HG03095 (cell line): ENCODE measurements around the gene TMED4.
"Not testable (repeated sequence)": the region's sequence is repeated elsewhere in the genome, so short reads cannot be mapped to it uniquely, and the experiment has no call there.

Source experiments
- ATAC-seq: cut with Tn5 transposase; IDR thresholded peaks from one replicate; pipeline ENCODE4 v1.9.1; 2021; ENCODE audit warnings: moderate library complexity; ENCODE audit not compliant: unreplicated experiment

Gene TMED4

DNA sequence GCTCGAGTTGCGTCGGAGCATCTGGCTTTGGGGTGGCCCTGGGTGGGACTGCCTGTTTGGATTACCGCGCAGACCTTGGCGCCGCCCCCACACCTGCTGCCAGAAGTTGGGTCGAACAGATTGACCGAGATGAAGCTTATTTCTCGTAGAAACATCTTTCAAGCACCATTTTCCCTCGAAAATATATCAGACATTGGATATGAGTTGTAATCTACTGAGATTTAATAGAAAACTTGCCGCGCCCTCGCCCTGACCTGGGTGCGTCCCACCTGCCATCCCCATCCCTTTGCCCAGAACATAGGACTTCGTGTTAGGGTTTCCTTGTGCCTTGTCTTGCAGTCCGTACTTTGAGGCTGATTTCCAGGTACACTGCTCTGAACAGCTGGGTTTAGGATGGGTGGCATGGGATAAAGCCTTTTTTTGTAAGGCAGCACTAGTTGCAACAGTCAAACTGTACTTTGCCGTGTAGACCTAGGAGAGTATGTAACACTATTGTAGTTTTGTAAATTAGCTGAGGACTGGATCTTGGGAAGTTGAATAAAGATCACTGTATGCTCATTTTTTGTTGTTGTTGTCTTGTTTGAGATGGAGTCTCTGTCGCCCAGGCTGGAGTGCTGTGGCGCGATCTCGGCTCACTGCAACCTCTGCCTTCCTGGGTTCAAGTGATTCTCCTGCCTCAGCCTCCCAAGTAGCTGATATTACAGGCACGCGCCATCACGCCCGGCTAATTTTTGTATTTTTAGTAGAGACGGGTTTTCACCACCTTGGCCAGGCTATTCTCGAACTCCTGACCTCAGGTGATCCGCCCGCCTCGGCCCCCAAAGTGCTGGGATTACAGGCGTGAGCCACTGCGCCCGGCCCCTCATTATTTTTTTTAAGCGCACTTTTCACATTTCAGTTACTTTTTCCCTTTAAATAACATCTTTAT is 25.4 kb upstream of the TMED4 start:
- no peak for ATAC-seq

DNA sequence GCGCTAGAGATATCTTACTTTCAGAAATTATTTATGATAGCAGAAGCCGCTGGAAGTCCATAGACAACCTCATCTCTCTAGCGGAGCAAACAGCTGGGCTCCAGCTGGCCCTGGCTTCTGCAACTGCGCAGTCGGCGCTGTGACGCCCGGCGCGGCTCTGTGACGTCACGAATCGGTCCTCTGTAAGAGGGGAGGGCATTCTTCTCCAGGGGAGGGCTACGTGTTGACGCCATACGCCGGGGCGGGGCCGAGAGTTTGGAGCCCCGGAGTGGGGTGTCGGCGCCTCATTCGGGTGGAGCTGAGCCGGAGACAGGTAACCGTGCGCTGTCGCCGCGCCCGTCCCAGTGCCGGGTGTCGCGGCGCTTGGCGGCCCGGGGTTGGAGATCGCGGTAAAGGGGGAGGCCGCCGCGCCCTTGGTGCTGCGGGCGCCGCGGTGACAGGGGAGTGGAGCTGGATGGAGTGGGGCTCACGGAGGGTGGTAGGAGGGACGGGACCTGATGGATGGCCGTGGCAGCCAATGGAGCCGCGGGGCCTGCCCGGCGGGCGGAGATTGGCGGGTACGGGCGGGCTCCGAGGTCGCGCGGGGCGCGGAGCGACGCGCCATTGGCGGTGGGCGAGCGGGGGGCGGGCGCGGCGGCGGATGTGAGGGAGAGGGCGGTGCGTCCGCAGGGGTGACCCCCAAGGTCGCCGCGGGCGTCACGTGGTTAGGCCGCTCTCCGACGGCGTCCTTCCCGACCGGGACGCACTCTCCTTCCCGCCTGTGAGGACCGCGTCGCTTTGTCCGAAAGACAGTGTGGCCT is 24.5 kb upstream of the TMED4 start, which contains the start of gene OGDH:
OGDH (plus strand) TSS at position 287 of the 800 bp plus-strand sequence. CDS start 17,717 bp downstream, outside the sequence.
- peak; percentile 91 for ATAC-seq

DNA sequence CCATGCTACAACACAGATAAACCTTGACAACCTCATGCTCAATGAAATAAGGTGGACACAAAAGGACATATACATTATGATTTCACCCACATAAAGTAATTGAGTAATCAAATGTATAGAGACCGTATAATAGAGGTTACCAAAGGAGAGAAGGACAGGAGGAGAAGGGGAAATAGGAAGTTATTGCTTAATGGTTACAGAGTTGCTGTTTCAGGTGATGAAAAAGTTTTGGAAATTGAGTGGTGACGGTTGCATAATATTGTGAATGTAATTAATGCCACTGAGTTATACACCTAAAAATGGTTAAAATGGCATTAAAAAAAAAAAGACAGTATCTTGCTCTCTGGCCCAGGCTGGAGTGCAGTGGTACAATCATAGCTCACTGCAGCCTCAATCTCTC is 22.9 kb upstream of the TMED4 start:
- ATAC-seq: no peak

DNA sequence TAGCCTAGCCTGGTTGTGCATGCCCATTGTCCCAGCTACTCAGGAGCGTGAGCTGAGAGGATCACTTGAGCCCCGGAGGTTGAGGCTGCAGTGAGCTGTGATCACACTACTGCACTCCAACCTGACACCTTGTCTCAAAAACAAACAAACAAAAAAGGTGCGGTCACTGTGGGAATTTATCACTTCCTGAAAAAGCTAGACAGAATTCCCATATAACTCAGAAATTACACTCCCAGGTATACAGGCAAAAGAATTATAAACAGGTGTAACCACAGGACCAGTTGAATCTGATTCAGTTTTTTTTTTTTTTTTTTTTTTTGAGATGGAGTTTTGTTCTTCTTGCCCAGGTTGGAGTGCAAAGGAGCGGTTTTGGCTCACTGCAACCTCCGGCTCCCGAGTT is 21.2 kb upstream of the TMED4 start:
- ATAC-seq: no peak

DNA sequence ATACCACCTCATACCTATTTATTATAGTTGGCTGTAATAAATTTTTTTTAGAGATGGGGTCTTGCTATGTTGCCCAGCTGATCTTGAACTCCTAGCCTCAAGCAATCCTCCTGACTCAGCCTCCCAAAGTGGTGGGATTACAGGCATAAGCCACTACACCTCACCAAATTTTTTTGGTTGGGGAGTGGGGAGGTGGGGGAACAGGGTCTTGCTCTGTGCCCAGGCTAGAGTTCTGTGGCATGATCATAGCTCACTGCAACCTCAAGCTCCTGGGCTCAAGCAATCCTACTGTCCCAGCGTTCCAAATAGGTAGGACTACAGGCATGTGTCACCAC is 20.5 kb upstream of the TMED4 start:
- no peak for ATAC-seq

DNA sequence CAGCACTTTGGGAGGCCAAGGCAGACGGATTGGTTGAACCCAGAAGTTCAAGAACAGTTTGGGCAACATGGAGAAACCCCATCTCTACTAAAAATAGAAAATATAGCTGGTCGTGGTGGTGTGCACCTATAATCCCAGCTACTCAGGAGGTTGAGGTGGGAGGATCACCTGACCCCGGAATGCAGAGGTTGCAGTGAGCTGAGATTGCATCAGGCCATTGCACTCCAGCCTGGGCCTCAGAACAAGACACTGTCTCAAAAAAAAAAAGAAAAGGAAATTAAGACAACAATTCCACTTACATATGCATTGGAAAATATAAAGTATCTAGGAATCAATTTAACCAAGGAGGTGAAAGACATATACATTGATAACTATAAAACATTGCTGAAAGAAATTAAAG is 17.2 kb upstream of the TMED4 start:
- ATAC-seq: no peak

DNA sequence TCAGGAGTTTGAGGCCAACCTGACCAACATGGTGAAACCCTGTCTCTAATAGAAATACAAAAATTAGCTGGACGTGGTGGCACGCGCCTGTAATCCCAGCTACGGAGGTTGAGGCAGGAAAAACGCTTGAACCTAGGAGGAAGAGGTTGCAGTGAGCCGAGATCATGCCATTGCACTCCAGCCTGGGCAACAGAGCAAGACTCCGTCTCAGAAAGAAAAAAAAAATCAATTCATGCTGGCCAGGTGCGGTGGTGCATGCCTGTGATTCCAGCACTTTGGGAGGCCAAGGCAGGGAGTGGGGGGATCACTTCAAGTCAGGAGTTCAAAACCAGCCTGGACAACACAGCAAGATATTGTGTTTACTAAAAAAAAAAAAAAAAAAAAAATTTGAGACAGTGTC is 15.2 kb upstream of the TMED4 start:
- not testable (repeated sequence) for ATAC-seq

DNA sequence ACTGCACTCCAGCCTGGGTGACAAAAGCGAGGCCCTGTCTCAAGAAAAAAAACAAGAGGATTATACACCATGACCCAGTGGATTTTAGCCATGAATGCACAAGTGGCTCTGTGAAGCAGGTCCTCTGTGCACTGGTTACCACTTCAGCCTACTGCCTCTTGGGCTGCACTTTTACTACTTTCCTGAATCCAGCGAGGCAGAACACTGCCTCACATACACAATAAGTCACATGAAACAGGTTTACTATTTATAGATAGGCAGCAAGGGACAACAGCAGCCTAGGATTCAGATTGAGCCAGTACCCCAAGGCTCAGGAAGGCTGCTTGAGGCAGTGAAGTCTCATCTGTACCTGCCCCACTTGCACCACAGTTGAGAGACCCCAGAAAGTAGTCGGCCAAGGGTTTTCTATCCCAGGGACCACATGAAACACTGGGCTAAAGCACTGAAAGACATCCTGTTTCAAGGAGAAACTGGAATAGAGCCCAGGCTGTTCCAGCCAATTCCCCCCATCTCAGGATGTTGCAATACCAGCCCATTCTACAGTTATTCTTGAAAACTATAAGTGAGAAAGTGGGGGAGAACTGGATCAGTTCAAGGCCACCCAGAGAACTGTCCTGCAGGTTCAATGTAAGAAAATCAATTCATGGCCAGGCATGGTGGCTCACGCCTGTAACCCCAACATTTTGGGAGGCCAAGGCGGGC is 14.1 kb upstream of the TMED4 start:
- ATAC-seq: no peak

DNA sequence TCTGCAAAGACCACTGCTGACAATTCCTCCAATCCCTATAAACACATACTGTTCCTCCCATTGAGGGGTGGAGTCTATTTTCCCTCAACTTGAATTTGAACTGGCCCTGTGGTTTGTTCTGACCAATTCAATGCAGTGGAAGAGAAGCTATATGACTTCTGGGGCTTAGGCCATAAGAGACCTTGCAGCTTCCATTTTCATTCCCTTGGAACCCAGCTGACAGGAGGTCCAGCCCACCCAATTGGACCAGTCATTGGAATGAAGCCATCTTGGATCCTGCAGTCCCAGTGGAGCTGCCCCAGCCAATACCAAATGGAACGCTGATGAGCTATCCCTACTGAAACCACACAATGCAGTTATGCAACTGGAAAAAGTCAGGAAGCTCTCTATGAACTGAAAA is 8.9 kb upstream of the TMED4 start:
- no peak for ATAC-seq

DNA sequence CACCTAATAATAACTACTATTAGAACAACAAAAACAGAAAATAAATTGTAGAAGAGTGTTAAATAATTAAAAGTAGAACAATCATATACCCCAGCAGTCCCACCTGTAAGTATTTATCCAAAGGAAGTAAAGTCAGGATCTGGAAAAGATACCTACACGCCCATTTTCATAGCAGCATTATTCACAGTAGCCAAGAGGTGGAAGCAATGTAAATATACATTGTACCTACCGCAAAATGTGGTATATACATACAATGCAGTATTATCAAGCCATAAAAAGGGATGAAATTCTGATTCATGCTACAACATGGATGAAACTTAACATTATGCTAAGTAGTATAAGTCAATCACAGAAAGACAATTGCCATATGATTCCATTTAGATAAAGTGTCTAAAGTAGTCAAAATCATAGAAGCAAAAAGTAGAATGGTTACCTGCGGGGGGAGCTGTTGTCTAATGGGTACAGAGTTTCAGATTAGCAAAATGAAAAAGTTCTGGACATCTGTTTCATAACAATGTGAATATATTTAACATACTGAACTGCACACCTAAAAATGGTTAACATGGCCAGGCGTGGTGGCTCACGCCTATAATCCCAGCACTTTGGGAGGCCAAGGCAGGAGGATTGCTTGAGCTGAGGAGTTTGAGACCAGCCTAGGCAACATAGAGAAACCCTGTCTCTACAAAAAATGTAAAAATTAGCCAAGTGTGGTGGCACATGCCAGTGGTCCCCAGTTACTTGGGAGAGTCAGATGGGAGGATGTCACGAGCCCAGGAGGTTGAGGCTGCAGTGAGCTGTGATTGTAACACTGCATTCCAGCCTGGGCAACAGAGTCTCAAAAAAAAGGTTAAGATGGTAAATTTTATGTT is 6.0 kb upstream of the TMED4 start:
- ATAC-seq: no peak

DNA sequence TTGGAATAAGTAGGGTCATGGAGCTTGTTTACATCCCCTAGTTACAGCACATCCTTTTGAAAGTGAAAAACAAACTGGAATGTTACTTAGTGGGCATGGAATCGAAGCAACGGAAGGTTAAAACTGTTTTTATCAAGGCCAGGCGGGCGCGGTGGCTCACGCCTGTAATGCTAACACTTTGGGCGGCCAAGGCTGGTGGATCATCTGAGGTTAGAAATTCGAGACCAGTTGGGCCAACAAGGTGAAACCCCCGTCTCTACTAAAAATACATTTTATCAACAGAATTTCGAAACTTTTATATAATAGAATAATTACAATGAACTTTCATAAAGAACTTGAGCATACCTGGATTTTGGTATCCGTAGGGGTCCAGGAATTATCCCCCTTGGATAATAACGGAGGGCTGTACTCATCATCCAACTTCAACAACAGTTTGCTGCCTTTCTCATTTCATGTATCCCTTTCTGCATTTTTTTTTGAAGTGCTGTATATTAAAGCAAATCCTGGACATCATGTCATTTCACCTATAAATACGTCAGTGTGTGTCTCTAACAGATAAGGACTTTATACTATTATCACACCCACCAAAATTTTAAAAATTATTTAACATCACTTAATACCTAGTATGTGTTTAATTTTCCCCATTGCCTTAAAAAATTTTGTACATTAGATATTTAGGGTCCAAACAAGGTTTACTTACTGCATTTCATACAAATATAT is 1.3 kb upstream of the TMED4 start:
- ATAC-seq: no peak

DNA sequence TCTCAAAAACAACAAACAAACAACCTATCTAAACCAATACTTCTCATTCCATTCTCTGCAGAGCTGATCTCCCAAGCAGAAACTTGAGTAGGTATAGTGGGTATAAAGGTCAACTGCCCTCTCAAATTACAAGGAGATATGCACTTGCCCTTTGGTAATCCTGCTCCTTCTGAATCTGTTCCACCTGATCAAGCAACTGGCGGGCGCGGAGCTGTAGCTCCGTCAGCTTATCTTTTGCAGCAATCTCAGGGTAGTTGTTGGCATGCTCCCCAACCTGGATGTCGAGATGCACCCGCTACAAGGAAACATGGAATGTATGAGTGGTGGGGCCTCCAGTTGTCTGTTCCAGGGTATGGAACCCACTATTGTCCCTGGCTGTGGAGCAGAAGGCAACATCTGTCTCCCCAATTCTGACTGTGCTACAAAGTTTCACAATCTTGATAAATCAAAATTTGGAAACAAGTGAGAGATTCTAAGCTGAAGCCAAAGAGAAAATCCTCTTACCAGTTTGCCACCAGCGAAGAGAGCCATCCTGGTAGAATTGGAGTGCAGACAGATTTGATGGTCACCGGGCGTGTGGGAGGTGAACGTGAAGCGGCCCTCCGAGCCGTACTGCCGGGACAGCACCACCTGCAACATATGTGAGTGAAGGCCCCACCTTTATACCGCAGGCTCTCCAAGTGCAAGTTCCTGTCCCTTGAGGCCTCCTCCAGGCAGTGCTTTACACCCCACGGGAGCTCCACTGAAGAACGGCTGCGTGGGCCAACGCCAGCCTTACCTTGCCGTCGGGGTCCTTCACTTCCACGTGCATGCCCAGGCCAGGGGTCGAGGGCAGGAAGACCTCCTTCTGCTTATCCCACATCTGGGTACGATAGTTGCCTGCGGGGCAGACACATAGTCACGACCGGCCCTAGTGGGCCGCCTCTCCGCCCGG is 819 bp downstream of the TMED4 start:
- peak; percentile 37 for ATAC-seq

DNA sequence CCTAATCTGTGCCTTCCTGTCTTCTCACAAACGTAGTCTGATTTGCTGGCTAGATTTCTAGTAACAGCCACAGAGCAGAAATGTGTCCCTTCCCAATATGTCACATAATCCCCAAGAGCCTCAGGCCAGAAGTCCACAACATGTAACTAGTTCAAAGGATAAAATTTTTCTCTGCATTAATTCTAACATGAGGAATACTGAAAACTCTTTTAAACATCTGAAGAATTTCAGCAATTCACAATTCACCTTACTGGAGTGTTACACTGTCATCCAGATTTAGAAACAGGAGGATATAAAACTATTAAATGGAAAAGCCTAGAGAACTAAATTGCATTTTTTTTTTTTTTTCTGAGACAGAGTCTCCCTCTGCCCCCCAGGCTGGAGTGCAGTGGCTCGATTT is 5.8 kb downstream of the TMED4 start:
- ATAC-seq: no peak

DNA sequence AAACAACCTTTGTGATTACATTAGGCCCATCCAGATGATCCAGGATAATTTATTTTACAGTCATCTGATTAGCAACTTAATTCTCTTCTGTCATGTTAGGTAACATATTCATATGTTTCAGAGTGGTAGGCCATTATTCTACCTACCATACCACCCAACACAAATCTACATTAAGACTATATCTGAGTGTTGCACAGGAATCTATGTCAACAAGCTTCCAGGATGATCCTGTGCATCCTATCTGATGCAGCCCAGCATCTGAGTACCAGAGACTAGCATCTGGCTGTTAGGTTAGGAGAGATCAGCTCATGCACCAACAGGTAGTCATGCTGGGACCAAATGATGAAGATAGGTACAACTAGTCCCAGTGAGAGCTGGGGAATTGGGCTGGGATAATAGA is 7.0 kb downstream of the TMED4 start:
- ATAC-seq: no peak

DNA sequence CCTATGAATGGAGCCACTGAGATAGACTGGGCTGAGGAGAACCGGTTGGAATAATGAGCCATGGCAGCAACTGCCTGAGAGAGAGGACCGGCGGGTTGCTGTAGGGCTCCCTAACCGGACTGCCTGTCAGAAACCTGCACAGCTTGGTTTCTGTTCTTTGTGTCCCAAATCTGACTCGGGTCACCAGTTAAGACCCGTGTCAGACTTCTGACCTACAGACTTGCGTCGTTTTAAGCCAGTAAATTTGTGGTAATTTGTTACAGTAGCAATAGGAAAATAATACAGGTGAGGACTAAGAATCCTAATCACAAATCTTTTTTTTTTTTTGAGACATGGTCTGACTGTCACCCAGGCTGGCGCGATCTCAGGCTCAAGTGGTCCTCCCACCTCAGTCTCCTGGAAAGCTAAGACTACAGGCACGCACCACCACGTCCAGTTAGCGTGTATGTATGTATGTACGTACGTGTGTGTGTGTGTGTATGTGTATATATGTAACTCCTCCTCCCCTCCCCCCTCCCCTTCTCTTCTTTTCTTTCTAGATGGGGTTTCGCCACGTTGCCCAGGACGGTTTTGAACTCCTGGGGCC is 7.7 kb downstream of the TMED4 start:
- ATAC-seq: no peak

DNA sequence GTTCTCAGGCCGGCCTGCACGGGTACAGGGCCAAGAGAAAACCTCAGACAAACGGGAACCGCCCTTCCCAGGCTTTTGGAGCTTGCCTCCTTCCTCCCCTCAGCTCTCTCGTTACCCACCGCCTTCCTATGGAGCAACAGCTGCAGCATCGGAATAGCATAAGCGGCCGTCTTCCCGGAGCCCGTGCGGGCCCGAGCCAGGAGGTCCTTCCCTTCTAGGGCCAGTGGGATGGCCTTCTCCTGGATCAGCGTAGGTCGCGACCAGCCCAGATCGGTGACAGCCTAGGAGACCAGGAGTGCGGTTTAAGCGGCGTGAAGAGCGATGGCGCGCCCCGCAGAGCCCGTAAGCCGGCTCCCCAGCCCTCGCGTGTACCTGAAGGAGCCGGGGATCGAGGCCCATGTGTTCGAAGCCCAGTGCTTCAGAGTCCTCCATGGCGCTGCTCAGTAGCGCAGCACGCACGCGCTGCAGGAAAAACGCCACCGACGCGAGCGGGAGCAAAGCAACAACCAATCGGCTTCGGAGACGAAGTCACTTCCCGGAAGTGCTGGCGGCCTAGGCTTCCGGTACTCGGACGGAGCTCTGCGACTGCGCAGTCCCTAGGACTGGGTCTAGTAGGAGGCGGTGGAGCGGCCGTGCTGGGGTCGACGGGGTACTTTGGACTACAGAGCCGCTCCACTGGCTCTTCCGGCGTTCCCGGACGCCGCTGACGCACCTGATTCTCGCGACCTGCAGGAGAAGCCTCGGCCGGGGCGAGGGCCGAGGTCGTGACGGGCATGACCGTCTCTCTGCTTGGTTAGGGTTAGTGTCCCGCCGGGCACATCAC is 8.4 kb downstream of the TMED4 start, which contains the start of gene DDX56:
DDX56 (minus strand) TSS at position 445 of the 823 bp plus-strand sequence; CDS start at position 432, 13 bp downstream.
- ATAC-seq: peak; percentile 92

DNA sequence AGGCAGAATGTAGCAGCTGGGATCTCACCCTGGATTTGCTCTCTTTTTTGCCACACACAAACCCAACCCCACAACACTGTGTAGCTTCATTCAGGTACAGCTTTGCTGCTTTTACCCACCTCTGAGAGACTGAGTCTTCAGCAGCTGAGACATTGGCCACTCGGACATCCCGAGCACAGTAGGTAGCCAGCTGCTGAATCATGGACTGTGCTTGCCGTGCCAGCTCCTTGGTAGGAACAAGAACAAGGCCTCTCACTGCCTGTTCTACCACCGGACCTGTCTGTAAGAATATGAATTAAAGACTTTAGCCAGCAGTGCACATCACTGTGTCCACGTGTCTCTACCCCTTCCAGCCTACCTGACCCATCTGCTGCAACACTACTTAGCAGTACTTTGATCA is 9.3 kb downstream of the TMED4 start:
- no peak for ATAC-seq
